C4-2B (cell line): ENCODE results near the gene LCMT2.

Experiments used
- ZFX ChIP-seq: fragments of 450-650 bp; IDR thresholded peaks from 2 replicates; pipeline ENCODE4 v1.6.1; 2017
- TF ChIP-seq, protein P1 (sequence below): fragments of 450-650 bp; conservative IDR thresholded peaks from 2 replicates; pipeline ENCODE4 v1.5.1; 2017; ENCODE audit warnings: mild to moderate bottlenecking

- TF ChIP-seq, protein P1, sequence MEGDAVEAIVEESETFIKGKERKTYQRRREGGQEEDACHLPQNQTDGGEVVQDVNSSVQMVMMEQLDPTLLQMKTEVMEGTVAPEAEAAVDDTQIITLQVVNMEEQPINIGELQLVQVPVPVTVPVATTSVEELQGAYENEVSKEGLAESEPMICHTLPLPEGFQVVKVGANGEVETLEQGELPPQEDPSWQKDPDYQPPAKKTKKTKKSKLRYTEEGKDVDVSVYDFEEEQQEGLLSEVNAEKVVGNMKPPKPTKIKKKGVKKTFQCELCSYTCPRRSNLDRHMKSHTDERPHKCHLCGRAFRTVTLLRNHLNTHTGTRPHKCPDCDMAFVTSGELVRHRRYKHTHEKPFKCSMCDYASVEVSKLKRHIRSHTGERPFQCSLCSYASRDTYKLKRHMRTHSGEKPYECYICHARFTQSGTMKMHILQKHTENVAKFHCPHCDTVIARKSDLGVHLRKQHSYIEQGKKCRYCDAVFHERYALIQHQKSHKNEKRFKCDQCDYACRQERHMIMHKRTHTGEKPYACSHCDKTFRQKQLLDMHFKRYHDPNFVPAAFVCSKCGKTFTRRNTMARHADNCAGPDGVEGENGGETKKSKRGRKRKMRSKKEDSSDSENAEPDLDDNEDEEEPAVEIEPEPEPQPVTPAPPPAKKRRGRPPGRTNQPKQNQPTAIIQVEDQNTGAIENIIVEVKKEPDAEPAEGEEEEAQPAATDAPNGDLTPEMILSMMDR = no peak
- no peak for TF ChIP-seq ZFX
These were observed 18.0 kb downstream of the LCMT2 start for GRCh38 chr15:43312378-43312777.
